Measurements from ENCODE around the gene ZEB2.

DNA sequence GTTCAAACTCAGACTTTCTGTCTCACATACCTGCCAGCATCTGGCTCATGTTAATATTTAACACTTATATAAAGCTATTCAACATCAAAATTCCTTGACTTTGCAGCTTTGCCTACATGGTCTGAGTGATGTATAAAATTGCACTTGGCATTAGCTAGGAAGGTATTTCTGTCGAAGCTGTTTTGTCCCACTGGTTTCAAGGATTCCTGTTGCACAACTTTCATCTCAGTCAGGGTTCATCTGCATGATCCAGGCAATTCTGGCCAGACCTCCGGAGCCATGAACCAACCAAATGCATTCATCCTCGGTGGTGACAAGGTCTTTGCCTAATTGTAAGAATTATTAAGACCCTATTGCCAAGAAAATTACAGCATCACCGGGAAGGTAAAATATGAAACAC lies 185.4 kb downstream of the ZEB2 start:
- TF ChIP-seq JUN (IDR thresholded peaks at IDR 0.05; ENCODE audit: low read depth, low read length) = no peak
- TF ChIP-seq, protein P1, sequence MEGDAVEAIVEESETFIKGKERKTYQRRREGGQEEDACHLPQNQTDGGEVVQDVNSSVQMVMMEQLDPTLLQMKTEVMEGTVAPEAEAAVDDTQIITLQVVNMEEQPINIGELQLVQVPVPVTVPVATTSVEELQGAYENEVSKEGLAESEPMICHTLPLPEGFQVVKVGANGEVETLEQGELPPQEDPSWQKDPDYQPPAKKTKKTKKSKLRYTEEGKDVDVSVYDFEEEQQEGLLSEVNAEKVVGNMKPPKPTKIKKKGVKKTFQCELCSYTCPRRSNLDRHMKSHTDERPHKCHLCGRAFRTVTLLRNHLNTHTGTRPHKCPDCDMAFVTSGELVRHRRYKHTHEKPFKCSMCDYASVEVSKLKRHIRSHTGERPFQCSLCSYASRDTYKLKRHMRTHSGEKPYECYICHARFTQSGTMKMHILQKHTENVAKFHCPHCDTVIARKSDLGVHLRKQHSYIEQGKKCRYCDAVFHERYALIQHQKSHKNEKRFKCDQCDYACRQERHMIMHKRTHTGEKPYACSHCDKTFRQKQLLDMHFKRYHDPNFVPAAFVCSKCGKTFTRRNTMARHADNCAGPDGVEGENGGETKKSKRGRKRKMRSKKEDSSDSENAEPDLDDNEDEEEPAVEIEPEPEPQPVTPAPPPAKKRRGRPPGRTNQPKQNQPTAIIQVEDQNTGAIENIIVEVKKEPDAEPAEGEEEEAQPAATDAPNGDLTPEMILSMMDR (IDR thresholded peaks at IDR 0.05; ENCODE audit: control extremely low read depth in 1 of 3, insufficient read depth in 1 of 3, low read depth in 1 of 3, low read length in 3 of 3) = no peak
- peak; percentile 88 for TF ChIP-seq CEBPB (IDR thresholded peaks at IDR 0.05; ENCODE audit: low read depth, low read length)
- TF ChIP-seq CBX8 (IDR thresholded peaks at IDR 0.05; ENCODE audit: borderline replicate concordance, low read depth, low read length) = no peak
- no peak for TF ChIP-seq EZH2 (IDR thresholded peaks at IDR 0.05; ENCODE audit: low read depth, low read length, severe bottlenecking)
- TF ChIP-seq, protein P2, sequence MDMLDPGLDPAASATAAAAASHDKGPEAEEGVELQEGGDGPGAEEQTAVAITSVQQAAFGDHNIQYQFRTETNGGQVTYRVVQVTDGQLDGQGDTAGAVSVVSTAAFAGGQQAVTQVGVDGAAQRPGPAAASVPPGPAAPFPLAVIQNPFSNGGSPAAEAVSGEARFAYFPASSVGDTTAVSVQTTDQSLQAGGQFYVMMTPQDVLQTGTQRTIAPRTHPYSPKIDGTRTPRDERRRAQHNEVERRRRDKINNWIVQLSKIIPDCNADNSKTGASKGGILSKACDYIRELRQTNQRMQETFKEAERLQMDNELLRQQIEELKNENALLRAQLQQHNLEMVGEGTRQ (IDR thresholded peaks at IDR 0.05; ENCODE audit: low read length) = no peak
- no peak for TF ChIP-seq POU5F1 (IDR thresholded peaks at IDR 0.05; ENCODE audit: low read depth, low read length)
- TF ChIP-seq RNF2 (IDR thresholded peaks at IDR 0.05; ENCODE audit: borderline replicate concordance, low read depth, low read length, missing control alignments, poor library complexity, severe bottlenecking) = no peak
- TF ChIP-seq, protein P3, sequence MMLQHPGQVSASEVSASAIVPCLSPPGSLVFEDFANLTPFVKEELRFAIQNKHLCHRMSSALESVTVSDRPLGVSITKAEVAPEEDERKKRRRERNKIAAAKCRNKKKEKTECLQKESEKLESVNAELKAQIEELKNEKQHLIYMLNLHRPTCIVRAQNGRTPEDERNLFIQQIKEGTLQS (IDR thresholded peaks at IDR 0.05; ENCODE audit: insufficient read depth, low read depth, low read length) = no peak
- TF ChIP-seq MAFK (IDR thresholded peaks at IDR 0.05; ENCODE audit: low read depth, low read length) = no peak
- no peak for TF ChIP-seq RAD21 (IDR thresholded peaks at IDR 0.05 in 1 of 2, conservative IDR thresholded peaks at IDR 0.05 in 1 of 2; ENCODE audit: low read depth in 2 of 2, low read length in 2 of 2)
